Muscle layer of colon (tissue), 2 donors: ENCODE data around the gene KCNAB1.

Source experiments
- H3K27ac ChIP-seq: one replicate; pipeline ENCODE4 v1.7.0; 2013; ENCODE audit warnings: low read depth, mild to moderate bottlenecking, low read length, moderate library complexity
- H3K27me3 ChIP-seq, 2 donors: one replicate each; pipeline ENCODE4 v1.7.0; 2013; ENCODE audit warnings: low read length in 2 of 2, mild to moderate bottlenecking in 2 of 2; ENCODE audit not compliant: insufficient read depth in 2 of 2, control insufficient read depth in 1 of 2
- H3K36me3 ChIP-seq: one replicate; pipeline ENCODE4 v1.7.0; 2013; ENCODE audit warnings: mild to moderate bottlenecking, low read length; ENCODE audit not compliant: insufficient read depth
- H3K4me1 ChIP-seq: one replicate; pipeline ENCODE4 v1.7.0; 2013; ENCODE audit warnings: mild to moderate bottlenecking, low read length; ENCODE audit not compliant: insufficient read depth
- H3K4me3 ChIP-seq, 2 donors: one replicate each; pipeline ENCODE4 v1.7.0; 2013; ENCODE audit warnings: low read length in 2 of 2, low read depth in 1 of 2, mild to moderate bottlenecking in 1 of 2, moderate library complexity in 1 of 2
- H3K9ac ChIP-seq: one replicate; pipeline ENCODE4 v1.7.0; 2013; ENCODE audit warnings: low read length
- H3K9me3 ChIP-seq: one replicate; pipeline ENCODE4 v1.7.0; 2013; ENCODE audit warnings: mild to moderate bottlenecking, low read length
- donor health status: abdominal sarcoma.
- donor health status: Adenocarcinoma of cecum.

KCNAB1 gene

DNA sequence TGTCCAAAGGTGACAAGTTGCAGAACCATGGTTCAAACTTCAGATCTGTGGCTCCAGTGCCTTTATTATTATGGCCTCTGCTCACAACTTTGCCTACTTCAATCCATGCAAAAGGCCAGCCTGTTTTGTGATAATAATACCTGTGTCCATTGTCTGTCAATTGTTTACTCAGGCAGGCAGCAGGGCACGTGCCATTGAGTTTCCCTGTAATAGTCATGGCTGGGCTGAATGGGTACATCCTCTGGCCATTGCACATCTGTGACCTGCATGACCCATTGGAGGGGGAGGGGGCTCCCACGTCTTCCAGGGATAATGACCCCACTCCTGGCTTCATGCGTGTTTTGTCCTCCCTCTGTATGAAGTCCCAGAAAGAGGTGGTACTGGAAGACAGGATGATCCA, 219.1 kb downstream of the KCNAB1 start:
- Histone ChIP-seq H3K36me3 (no peaks in the 10 kb centered on the region), H3K27ac (no peak overlapping the region), H3K9me3 (no peaks in the 10 kb centered on the region), H3K27me3 (no peaks in the 10 kb centered on the region), H3K4me1 (no peaks in the 10 kb centered on the region), H3K9ac (no peak overlapping the region), H3K4me3 (no peak overlapping the region)

DNA sequence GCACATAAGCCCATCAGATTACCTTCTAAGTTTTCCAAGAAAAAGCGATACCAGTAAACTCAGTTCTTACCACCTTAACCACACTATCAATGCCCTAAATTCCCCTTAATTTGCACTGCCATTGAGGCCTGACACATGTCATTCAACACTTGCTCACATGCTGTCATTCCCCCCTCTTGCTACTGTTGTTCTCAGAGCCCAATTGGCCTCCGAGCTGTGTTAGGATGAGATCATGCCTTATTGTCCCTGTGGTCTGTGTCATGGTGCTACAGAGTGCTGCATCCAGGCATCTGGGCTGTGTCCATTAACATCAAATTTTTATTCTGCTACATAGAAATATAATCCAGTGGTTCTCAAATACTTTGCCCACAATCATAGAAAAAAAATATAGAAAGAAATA, 221.0 kb downstream of the KCNAB1 start:
- no peaks in the 10 kb centered on the region for H3K27me3 ChIP-seq
- H3K9me3 ChIP-seq = no peaks in the 10 kb centered on the region
- H3K4me1 ChIP-seq = no peaks in the 10 kb centered on the region
- no peak overlapping the region for H3K4me3 ChIP-seq
- H3K9ac ChIP-seq = no peak overlapping the region
- H3K27ac ChIP-seq = no peak overlapping the region
- no peaks in the 10 kb centered on the region for H3K36me3 ChIP-seq

DNA sequence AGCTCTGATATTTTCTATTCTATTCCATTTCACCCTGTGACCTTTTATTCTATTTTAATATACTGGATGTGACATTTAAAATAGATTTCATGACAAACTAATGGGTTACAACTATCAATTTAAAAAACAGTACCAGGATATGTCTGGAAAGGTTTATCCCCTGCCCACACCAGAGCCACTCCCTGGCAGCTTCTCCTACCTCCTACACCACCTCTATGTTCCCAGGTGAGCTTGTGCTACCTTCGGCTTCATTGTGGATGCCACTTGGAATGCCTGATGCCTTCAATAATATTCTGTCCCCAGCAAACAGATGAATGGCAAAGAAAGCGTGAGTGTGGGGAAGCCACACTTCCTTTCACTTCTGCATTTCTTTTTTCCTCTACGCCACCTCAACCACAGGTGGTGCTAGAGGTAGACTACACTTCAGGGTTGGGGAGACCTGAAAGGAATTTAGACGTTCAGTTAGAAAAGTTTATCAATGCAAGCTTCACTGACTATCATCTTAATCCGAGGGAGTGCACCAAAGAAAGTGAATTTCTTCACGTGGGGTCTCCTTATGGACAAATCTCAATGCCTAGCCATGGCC, 221.5 kb downstream of the KCNAB1 start:
- Histone ChIP-seq H3K27ac (no peak overlapping the region), H3K9me3 (no peaks in the 10 kb centered on the region), H3K4me3 (no peak overlapping the region), H3K4me1 (no peaks in the 10 kb centered on the region), H3K9ac (no peak overlapping the region), H3K27me3 (no peaks in the 10 kb centered on the region), H3K36me3 (no peaks in the 10 kb centered on the region)

DNA sequence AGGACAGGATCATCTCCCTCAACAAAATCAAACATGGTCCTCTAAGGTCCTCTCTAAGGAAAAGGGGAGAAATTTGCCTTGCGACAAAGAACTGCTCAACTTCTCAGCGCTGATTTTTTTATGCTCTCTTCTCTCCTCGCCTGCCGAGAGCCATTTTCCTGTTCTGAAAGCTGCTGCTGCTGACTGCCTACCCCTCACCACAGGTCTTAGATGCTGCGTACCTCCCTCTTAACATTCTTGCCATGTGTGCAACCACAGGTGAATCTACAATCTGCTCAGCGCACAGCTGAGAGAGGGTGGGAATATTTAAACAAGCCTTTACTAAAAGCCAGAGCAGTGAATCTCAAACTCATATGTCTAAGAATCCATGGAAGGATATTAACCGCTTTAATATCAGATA, 223.8 kb downstream of the KCNAB1 start:
- H3K36me3 ChIP-seq = no peaks in the 10 kb centered on the region
- H3K4me1 ChIP-seq = no peaks in the 10 kb centered on the region
- no peaks in the 10 kb centered on the region for H3K27me3 ChIP-seq
- H3K4me3 ChIP-seq = no peak overlapping the region
- H3K9ac ChIP-seq = no peak overlapping the region
- H3K27ac ChIP-seq = no peak overlapping the region
- H3K9me3 ChIP-seq = no peaks in the 10 kb centered on the region

DNA sequence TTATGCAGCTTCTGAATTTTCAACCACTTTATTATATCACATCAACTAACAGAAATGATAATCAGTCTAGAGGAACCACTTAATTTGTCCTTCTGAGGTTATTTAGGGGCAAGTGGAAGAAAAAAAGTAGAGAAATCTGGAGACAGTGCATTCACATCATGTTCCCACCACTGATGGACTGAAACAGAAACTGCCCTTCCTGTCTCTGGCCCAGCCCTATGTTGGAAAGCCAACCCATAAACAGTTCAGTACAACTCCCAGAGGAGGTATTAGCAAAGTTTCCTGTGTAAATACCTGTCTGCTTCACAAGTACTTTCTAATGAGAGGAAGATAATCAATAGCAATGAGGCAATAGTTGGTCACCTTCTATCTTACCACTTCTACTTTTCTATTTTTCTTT, 228.7 kb downstream of the KCNAB1 start:
- H3K9ac ChIP-seq = no peak overlapping the region
- no peak overlapping the region for H3K27ac ChIP-seq
- H3K9me3 ChIP-seq = no peaks in the 10 kb centered on the region
- H3K27me3 ChIP-seq = no peaks in the 10 kb centered on the region
- no peak overlapping the region for H3K4me3 ChIP-seq
- no peaks in the 10 kb centered on the region for H3K36me3 ChIP-seq
- no peaks in the 10 kb centered on the region for H3K4me1 ChIP-seq

DNA sequence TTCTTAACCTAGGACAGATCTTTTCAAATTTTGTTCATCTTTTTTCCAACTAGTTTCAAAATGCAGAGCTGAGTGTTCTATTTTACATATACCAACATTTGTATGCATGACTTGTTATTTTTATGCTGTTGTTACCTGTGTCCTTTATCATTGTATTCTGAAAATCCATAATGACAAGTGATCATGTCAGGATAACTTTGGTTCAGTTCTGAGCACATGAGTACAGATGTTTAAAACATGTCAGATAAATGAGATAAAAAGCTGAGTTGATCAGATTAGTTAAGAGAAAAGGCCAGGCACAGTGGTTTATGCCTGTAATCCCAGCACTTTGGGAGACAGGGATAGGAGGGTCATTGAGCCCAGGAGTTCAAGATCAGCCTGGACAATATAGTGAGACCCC, 229.6 kb downstream of the KCNAB1 start:
- H3K36me3 ChIP-seq = no peaks in the 10 kb centered on the region
- no peak overlapping the region for H3K9ac ChIP-seq
- H3K27ac ChIP-seq = no peak overlapping the region
- no peaks in the 10 kb centered on the region for H3K27me3 ChIP-seq
- no peaks in the 10 kb centered on the region for H3K9me3 ChIP-seq
- H3K4me1 ChIP-seq = no peaks in the 10 kb centered on the region
- H3K4me3 ChIP-seq = no peak overlapping the region

DNA sequence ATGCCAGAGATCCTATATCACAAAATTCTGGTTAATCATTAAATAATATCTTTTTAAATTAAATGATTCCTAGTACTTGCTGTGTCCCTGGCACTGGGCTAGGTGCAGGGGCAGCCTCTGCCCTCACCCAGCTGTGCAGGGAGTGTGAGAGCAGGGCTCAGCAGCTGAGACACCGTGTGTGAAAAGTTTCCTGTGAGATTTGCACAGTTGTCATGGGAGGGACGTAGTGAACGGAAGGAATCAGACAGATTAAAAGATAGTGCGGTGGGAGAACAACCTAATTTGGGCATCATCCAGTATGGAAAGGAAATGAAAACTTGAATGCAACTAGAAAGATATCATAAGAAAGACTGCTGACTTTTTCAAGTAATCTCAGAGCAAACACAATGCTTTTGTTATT, 230.4 kb downstream of the KCNAB1 start:
- H3K4me3 ChIP-seq = no peak overlapping the region
- H3K9me3 ChIP-seq = no peaks in the 10 kb centered on the region
- no peak overlapping the region for H3K27ac ChIP-seq
- H3K36me3 ChIP-seq = no peaks in the 10 kb centered on the region
- H3K9ac ChIP-seq = no peak overlapping the region
- no peaks in the 10 kb centered on the region for H3K4me1 ChIP-seq
- H3K27me3 ChIP-seq = no peaks in the 10 kb centered on the region

DNA sequence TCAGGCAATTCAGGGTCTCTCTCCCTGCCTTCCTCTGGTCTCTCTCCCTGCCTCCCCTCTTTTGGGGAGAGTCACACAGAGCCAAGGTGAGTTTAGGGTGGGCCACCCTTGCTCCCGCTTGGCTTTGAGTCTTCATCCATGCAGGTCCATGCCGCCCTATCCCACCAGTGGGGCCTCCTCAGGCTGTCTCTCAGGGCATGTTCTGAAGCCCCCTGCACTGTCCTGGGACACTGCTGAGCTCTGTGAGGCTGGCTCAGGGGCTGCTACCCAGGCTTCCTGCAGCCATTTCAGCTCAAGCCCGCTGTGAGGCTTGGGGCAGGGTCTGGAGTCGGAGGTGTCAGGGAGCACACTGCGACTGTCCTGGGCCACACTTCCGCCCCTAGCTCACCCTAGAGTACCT, 231.4 kb downstream of the KCNAB1 start:
- Histone ChIP-seq H3K27me3 (no peaks in the 10 kb centered on the region), H3K4me3 (no peak overlapping the region), H3K4me1 (no peaks in the 10 kb centered on the region), H3K36me3 (no peaks in the 10 kb centered on the region), H3K27ac (no peak overlapping the region), H3K9me3 (no peaks in the 10 kb centered on the region), H3K9ac (no peak overlapping the region)

DNA sequence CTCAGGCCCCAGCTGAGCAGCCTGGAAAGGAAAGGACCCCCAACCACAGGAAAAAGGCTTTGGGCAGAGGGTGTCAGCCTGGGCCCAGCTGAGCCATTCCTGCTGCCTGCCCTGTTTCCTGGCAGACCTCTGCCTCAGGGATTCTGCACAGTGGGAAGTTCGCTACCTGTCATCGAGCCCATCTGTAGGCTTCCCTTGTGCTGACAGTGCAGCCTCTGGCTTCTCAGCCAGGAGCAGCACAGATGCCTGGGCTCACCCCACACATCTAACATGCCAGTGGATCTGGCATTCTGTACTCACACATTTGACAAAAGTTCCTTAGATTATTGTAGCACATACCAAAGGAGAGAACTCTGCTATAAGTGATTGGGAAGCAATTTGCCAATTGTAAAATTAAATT, 232.3 kb downstream of the KCNAB1 start:
- no peaks in the 10 kb centered on the region for H3K27me3 ChIP-seq
- no peak overlapping the region for H3K9ac ChIP-seq
- no peaks in the 10 kb centered on the region for H3K36me3 ChIP-seq
- H3K4me3 ChIP-seq = no peak overlapping the region
- H3K27ac ChIP-seq = no peak overlapping the region
- H3K4me1 ChIP-seq = no peaks in the 10 kb centered on the region
- no peaks in the 10 kb centered on the region for H3K9me3 ChIP-seq

DNA sequence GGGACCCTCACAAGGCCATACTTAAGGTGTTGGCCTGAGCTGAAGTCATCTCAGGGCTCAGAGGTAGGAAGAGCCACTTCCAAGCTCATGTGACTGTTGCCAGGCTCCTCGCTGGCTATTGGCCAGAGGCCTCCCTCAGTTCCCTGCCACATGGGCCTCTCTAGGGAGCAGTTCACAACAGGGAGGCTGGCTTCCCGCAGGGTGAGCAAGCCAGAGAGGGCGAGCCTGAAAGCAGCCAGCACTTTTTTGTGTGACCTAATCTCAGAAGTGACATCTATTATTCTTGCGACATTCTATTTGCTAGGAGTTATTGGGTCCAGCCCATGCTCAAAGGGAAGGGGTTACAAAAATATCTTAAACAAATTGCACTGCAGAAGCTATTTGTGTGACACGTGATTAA, 233.2 kb downstream of the KCNAB1 start:
- Histone ChIP-seq H3K27me3 (no peaks in the 10 kb centered on the region), H3K4me1 (no peaks in the 10 kb centered on the region), H3K36me3 (no peaks in the 10 kb centered on the region), H3K4me3 (no peak overlapping the region), H3K9me3 (no peaks in the 10 kb centered on the region), H3K27ac (no peak overlapping the region), H3K9ac (no peak overlapping the region)

DNA sequence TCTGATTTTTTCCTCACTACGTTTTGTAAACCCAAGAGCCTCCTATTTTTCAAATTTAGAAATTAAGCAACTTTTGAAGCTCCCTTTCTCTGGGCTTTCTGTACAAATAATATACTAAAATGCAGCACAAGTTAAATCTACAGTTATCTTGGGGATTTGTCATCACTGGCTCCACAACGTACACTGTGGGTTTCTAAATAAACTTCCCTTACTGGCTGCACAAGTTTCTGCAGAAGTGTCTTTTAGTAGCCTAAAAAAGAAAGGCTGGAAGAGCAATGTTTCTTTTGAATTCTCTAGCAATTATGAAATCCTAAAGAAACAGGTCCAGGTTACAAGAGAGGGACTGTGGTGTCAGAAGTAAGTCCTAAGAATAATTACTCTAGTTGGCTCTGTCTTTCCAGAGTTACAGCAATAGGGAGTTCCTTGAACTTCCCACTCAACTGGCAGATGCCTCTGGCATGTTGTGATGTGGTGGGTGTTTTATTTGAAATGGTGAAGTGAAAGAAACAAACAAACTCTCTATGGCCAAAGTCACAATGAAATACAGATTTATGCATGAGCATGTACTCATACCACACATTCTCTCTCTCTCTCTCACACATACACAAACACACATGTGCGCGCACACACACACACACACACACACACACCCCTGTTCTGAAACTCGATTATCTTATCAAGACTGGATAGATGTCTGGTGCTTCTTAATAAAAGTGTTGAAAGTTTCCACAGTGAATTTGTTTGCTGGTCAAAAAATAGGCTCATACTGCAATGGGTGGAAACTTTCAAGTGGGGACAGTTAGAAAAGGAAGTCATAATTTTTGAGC, 236.4 kb downstream of the KCNAB1 start:
- no peaks in the 10 kb centered on the region for H3K36me3 ChIP-seq
- no peak overlapping the region for H3K4me3 ChIP-seq
- no peaks in the 10 kb centered on the region for H3K27me3 ChIP-seq
- H3K27ac ChIP-seq = no peak overlapping the region
- H3K9me3 ChIP-seq = no peaks in the 10 kb centered on the region
- no peak overlapping the region for H3K9ac ChIP-seq
- no peaks in the 10 kb centered on the region for H3K4me1 ChIP-seq

DNA sequence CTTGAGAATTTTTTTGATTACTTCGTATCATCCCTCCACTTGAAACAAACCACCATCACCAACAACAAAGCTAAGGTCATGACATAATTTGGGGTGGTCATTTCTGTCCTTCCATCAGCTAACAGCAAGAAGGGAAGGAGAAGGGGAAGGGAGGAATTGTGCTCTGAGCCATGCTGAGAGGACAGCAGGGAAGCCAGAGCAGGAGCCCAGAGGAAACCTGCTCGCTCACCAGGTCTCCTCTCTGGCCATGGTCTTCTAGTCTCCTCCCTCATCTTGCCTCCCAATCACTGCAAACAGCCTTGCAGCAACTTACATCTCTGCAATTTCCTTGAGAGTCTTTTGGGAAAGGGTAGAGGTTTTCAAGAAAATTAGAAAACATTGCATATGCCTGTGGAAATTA, 237.9 kb downstream of the KCNAB1 start:
- Histone ChIP-seq H3K9ac (no peak overlapping the region), H3K9me3 (no peaks in the 10 kb centered on the region), H3K4me3 (no peak overlapping the region), H3K36me3 (no peaks in the 10 kb centered on the region), H3K27me3 (no peaks in the 10 kb centered on the region), H3K27ac (no peak overlapping the region), H3K4me1 (no peaks in the 10 kb centered on the region)
